Large intestine (tissue), 3 donors: ENCODE data around the gene C11orf91. TPM values are rescaled to one million over a fixed set of nuclear protein-coding genes. Genes with fewer than 3 reads are reported as not detected.
"Not testable (repeated sequence)": the region's sequence is repeated elsewhere in the genome, so short reads cannot be mapped to it uniquely, and the experiment has no call there.

ENCODE experiments used
- DNase-seq, 2 donors: peaks; one replicate each; pipeline versions ENCODE4 v3.0.0 to v3.0.0-alpha.2; 2013
- H3K27ac ChIP-seq: one replicate; pipeline ENCODE4 v1.5.1; 2013; ENCODE audit warnings: low read length
- H3K27me3 ChIP-seq: 2 replicates; pipeline ENCODE4 v1.6.1; 2013; ENCODE audit warnings: low read length; ENCODE audit not compliant: control insufficient read depth, insufficient read depth
- H3K36me3 ChIP-seq: 2 replicates; pipeline ENCODE4 v1.6.1; 2013; ENCODE audit warnings: low read length; ENCODE audit not compliant: control insufficient read depth, insufficient read depth
- H3K4me1 ChIP-seq: one replicate; pipeline ENCODE4 v1.6.1; 2013; ENCODE audit warnings: low read length; ENCODE audit not compliant: control insufficient read depth, insufficient read depth
- H3K4me3 ChIP-seq: one replicate; pipeline ENCODE4 v1.5.1; 2013; ENCODE audit warnings: low read length
- H3K9me3 ChIP-seq: one replicate; pipeline ENCODE4 v1.6.1; 2013; ENCODE audit warnings: mild to moderate bottlenecking, low read depth, low read length, moderate library complexity; ENCODE audit not compliant: control insufficient read depth
- WGBS: methylation state at CpG from one replicate; pipeline ENCODE4 v1.1.5; 2013; ENCODE audit warnings: low lambda C conversion rate; ENCODE audit not compliant: insufficient coverage; 5-methylcytosine and 5-hydroxymethylcytosine counted together
- polyA plus RNA-seq: library from polyadenylated mRNA; unstranded; fragments of 120-200 nt; gene quantifications from one replicate; pipeline ENCODE4 v1.2.1, GENCODE V29; 2013

Gene C11orf91
- polyA plus RNA-seq, 1 donor: not detected

DNA sequence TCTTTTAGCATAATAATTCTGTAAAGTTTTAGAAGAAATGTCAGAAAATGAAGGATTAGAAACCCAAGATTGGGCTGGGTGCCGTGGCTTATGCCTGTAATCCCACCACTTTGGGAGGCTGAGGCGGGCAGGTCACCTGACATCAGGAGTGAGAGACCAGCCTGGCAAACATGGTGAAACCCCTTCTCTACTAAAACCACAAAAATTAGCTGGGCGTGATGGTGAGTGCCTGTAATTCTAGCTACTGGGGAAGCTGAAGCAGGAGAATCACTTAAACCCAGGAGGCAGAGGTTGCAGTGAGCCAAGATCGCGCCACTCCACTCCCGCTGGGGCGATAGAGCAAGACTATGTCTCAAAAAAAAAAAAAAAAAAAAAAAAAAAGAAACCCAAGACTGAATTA, 39.1 kb downstream of the C11orf91 start:
- not testable (repeated sequence) for H3K4me1 ChIP-seq, H3K9me3 ChIP-seq, H3K27ac ChIP-seq, DNase-seq, H3K36me3 ChIP-seq, H3K4me3 ChIP-seq, H3K27me3 ChIP-seq
- no CpG with 5 or more reads among the region's 7 CpGs for WGBS

DNA sequence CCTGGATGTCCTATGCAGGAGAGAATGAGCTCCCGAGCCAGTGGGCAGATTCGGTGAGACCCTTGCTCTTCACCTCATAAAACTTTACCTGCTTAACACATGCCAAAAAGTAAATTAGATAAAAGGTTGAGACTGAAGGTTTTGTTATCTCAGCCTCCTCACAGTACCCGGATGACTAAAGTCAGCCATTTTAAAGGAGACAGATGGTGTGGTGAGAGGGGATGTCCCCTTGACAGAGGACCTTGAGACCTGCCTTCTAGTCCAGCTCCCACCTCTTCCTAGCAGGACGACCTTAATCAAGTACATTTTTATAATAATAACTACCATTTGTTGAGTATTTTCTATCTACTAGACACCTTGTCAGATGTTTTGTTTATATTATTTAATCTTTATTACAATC, 39.7 kb downstream of the C11orf91 start:
- Histone ChIP-seq H3K4me3 (no peak overlapping the region), H3K9me3 (no peaks in the 10 kb centered on the region), H3K27ac (no peak overlapping the region), H3K36me3 (no peaks in the 10 kb centered on the region), H3K4me1 (no peaks in the 10 kb centered on the region), H3K27me3 (no peaks in the 10 kb centered on the region)
- no peak for DNase-seq
- 100% methylated on average over 1 of the region's 4 CpGs for WGBS

DNA sequence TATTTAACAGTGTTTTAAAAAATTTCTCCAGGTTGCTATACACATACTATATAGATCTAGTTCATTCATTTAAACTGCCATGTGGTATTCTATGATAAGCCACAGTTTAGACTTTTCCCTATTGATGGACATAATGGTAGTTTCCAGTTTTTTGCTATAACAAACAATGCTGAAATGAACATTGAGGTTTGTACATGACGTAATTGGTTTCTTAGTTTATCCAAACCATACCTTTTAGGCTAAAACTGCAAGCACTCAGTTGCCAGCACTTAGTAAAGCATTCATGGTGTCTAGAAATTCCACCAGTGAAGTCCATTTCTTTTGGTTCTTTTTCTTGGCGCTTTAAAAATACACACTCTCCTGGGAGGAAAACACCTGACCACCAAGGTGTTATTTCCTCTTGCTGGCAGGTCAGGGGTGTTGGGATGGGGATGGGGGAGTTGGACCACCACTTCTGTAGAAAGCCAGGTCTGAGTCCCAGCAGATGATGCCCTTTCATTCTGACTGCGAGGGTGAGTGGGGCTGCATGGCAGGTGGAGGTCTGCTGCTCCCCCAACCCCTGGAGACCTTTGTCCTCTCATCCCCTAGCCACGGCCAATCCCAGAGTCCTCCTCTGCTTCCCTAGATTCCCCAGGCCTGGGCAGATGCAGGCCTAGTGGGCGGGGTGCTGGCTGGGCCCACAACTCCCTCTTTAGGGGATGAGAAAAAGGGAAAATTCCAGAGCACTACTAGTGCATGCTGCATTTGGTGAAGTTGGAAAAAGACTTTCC, 41.1 kb downstream of the C11orf91 start:
- no peak overlapping the region for H3K4me3 ChIP-seq
- no peaks in the 10 kb centered on the region for H3K4me1 ChIP-seq
- no peaks in the 10 kb centered on the region for H3K9me3 ChIP-seq
- H3K27me3 ChIP-seq: no peaks in the 10 kb centered on the region
- no peak overlapping the region for H3K27ac ChIP-seq
- DNase-seq: no peak
- H3K36me3 ChIP-seq: no peaks in the 10 kb centered on the region
- WGBS: no CpG with 5 or more reads among the region's 5 CpGs

DNA sequence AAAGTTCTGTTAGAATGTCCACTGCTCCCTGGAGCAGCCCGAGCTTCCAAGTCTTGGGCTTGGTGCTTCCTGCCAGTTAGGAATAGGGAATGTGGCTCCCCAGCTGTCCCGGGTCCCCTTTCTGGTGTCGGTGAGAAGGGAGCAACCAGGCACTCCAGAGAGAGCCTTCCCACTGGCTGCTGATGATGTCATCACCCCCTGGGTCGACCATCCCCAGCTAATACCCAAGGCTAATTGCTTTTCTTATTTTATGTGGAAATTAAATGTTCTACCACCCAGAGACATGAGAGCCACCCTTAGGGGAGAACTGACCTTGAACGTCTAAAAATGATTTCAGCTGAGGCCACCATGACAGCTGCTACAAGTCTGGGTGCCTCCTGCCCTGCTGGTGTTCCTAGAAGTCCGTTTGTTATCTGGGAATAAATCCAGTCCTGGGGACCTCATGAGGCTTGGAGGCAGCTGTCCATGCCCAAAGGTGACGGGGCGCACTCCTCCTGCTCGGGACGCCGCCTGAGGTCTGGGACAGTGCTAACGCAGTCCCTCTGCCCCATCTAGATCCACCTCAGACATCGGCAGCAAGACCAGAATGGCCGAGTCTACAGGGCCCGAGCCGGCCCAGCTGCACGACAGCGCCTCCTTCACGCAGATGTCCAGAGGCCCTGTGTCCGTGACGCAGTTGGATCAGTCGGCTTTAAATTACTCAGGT, 42.3 kb downstream of the C11orf91 start:
- WGBS: no CpG with 5 or more reads among the region's 22 CpGs
- Histone ChIP-seq H3K36me3 (no peaks in the 10 kb centered on the region), H3K9me3 (no peaks in the 10 kb centered on the region), H3K27me3 (no peaks in the 10 kb centered on the region), H3K27ac (no peak overlapping the region), H3K4me1 (no peaks in the 10 kb centered on the region), H3K4me3 (no peak overlapping the region)
- no peak for DNase-seq

DNA sequence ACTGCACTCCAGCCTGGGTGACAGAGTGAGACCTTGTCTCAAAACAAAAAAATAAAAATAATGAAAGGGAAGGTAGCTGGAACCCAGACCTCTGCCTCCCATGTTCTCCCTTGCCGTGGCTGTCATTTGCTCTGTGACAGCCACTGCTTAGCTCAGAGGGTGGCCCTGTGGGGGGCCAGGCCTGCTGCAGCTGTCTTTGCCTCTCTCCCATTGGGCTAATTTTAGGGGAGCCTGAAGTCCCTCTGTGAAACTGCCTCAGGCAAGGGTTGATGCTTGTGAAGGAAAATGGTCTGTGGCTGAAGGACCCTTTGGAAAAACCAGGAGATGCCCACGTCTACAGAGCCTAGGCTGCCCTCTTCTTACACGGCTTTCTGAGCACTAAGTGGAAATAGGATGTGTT, 42.9 kb downstream of the C11orf91 start:
- no peak overlapping the region for H3K4me3 ChIP-seq
- no peaks in the 10 kb centered on the region for H3K9me3 ChIP-seq
- H3K27ac ChIP-seq: no peak overlapping the region
- no peaks in the 10 kb centered on the region for H3K36me3 ChIP-seq
- no CpG with 5 or more reads among the region's 3 CpGs for WGBS
- no peak for DNase-seq
- H3K27me3 ChIP-seq: no peaks in the 10 kb centered on the region
- no peaks in the 10 kb centered on the region for H3K4me1 ChIP-seq

DNA sequence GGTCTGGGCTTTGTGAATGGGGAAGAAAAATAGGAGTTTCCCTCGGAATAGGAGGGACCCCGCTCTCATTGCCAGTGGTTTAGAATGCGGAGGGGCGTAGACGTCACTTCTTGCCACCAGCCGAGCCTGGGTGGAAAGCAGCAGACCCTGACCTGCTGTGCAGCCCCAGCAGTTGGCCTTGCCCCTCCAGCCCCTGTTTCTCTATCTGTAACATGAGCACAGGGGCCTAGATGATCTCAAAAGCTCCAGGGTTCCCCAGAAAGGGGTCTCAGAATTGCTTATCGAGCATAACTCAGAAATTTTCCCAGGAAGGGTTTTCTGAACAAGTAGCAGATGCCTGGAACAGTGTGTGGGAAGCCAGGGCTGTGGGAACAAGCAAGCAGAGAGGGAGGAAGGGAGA, 43.9 kb downstream of the C11orf91 start:
- no peak for DNase-seq
- no CpG with 5 or more reads among the region's 7 CpGs for WGBS

DNA sequence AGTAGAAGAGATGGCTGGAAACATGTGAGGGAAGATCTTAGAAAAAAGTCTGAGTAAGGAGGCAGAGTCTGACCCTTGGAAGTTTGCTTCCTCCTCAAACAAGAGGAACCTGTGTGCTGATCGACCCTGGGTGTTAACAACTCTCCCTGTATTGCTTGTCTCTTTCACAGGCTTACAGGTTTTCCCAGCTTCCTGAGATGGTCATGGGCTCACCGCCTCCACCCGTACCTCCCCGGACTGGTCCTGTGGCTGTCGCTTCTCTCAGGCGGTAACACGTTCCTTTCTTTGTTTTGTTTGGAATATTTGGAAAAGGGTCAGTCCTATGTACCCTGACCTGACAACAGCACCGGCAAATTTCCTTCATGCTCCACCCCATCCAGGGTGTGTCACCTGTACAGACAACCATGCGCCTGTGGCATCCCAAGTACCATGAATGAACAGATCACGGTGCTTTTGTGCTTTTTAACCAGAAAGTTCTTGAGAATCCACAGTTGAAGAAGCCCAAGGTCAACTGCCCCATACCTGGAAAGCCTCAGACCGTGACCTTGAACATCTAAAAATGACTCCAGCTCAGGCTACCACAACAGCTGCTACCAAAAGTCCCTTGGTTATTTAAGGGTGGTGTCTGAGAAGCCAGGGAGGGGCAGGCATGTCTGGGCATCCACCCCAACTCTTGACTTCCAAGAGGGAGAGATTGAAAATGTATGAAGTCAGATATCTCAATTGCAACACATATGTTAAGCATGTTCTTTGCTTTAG, 44.6 kb downstream of the C11orf91 start:
- Histone ChIP-seq H3K27me3 (no peaks in the 10 kb centered on the region), H3K9me3 (no peaks in the 10 kb centered on the region), H3K27ac (no peak overlapping the region), H3K4me1 (no peaks in the 10 kb centered on the region), H3K36me3 (no peaks in the 10 kb centered on the region), H3K4me3 (no peak overlapping the region)
- no peak for DNase-seq
- WGBS: 88% methylated on average over 3 of the region's 11 CpGs

More for the DNA sequence above, 43.9 kb downstream of the C11orf91 start:
- H3K27me3 ChIP-seq: no peaks in the 10 kb centered on the region
- H3K4me1 ChIP-seq: no peaks in the 10 kb centered on the region
- H3K9me3 ChIP-seq: no peaks in the 10 kb centered on the region
- no peak overlapping the region for H3K4me3 ChIP-seq
- H3K27ac ChIP-seq: no peak overlapping the region
- H3K36me3 ChIP-seq: no peaks in the 10 kb centered on the region

DNA sequence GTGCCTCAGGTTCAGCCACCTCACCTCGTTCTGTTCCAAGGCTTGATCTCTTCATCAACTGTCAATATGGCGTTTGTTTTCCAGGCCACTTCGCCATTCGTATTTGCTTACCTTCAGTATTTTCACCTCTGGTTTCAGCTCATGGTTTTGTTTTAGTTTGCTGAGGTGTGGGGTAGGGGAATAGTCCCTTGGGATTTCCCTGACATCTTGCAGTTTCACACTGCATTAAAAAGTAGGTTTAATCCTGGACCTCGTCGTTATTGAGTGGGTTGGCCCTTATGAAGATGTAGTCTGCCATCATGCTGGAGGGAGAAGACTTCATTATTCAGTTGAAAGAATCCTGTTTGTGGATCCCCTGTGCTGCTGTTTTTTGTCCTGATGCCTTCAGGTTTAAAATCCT, 46.0 kb downstream of the C11orf91 start:
- H3K36me3 ChIP-seq: no peaks in the 10 kb centered on the region
- no peaks in the 10 kb centered on the region for H3K4me1 ChIP-seq
- H3K9me3 ChIP-seq: no peaks in the 10 kb centered on the region
- 80% methylated on average over 3 of the region's 6 CpGs for WGBS
- H3K4me3 ChIP-seq: no peak overlapping the region
- no peak overlapping the region for H3K27ac ChIP-seq
- no peaks in the 10 kb centered on the region for H3K27me3 ChIP-seq
- no peak for DNase-seq

DNA sequence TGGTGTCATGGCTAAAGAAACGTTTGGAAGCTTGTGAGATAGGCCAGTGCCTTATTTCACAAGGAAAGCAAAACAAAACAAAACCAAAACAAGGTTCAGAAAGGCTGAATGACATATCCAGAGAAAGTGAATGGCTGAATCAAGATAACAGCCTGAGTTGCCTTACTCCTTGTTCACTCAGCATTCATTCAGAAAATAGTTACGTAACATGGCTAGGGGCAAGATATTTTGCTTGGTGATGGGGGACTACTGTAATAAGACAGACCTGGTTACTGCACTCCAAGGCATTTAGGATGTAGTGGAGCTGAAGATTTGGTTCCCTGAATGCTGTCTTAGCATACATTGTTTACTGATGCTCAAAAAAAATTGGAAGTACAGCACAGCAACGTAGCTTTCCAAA, 47.7 kb downstream of the C11orf91 start:
- Histone ChIP-seq H3K4me3 (no peak overlapping the region), H3K27me3 (no peaks in the 10 kb centered on the region), H3K36me3 (no peaks in the 10 kb centered on the region), H3K9me3 (no peaks in the 10 kb centered on the region), H3K27ac (no peak overlapping the region), H3K4me1 (no peaks in the 10 kb centered on the region)
- no CpG with 5 or more reads among the region's 3 CpGs for WGBS
- DNase-seq: no peak

DNA sequence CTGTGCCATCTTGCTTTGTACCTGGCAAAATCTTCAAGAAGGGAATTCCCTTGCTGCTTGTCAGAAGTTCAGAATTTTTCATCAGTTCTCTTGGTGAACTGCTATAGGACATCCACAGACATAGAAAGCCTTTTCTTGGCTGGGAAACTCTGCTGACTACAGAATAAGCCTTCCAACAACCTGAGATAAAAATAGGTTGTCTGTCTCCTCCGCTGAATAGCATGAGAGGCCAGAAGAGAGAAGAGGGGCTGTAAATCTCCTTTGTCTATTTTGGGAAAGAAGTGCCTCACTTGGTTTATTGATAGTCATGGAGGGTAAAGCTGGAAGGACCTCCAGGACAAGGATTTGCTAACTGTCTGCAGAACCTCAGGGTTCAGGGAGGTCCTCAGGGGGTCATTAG, 48.2 kb downstream of the C11orf91 start:
- H3K27me3 ChIP-seq: no peaks in the 10 kb centered on the region
- no peak for DNase-seq
- no peaks in the 10 kb centered on the region for H3K9me3 ChIP-seq
- no CpG with 5 or more reads among the region's 1 CpG for WGBS
- H3K4me1 ChIP-seq: no peaks in the 10 kb centered on the region
- no peak overlapping the region for H3K4me3 ChIP-seq
- H3K27ac ChIP-seq: no peak overlapping the region
- no peaks in the 10 kb centered on the region for H3K36me3 ChIP-seq
